ENCODE measurements around the gene REG1B.
"Not testable (repeated sequence)": the region's sequence is repeated elsewhere in the genome, so short reads cannot be mapped to it uniquely, and the experiment has no call there.

The REG1B gene

GRCh38 chr2:79084495-79085135 is 3.2 kb downstream of the REG1B start:
- H3K4me3 ChIP-seq (ENCODE audit: low read depth in 1 of 2, low read length in 1 of 2): no peak overlapping the region
- no peak overlapping the region for H3K27ac ChIP-seq
- no peaks in the 10 kb centered on the region for H3K27me3 ChIP-seq
- no peak for TF ChIP-seq CTCF (IDR thresholded peaks at IDR 0.05)
- H3K36me3 ChIP-seq: no peaks in the 10 kb centered on the region
- no peaks in the 10 kb centered on the region for H3K4me1 ChIP-seq (ENCODE audit: control insufficient read depth in 1 of 2, insufficient read depth in 1 of 2, low read depth in 1 of 2, low read length in 1 of 2)
- H3K9me3 ChIP-seq: no peaks in the 10 kb centered on the region

- Histone ChIP-seq H3K27me3 (no peaks in the 10 kb centered on the region), H3K4me3 (ENCODE audit: low read depth in 1 of 2, low read length in 1 of 2) (no peak overlapping the region), H3K9me3 (no peaks in the 10 kb centered on the region), H3K27ac (no peak overlapping the region), H3K4me1 (ENCODE audit: control insufficient read depth in 1 of 2, insufficient read depth in 1 of 2, low read depth in 1 of 2, low read length in 1 of 2) (no peaks in the 10 kb centered on the region), H3K36me3 (no peaks in the 10 kb centered on the region)
- TF ChIP-seq CTCF (IDR thresholded peaks at IDR 0.05): no peak
Measured at GRCh38 chr2:79083597-79084251, 4.1 kb downstream of the REG1B start.

GRCh38 chr2:79082987-79083386 is 4.8 kb downstream of the REG1B start:
- Histone ChIP-seq H3K27ac (no peak overlapping the region), H3K4me3 (ENCODE audit: low read depth in 1 of 2, low read length in 1 of 2) (no peak overlapping the region), H3K4me1 (ENCODE audit: control insufficient read depth in 1 of 2, insufficient read depth in 1 of 2, low read depth in 1 of 2, low read length in 1 of 2) (no peaks in the 10 kb centered on the region), H3K9me3 (no peaks in the 10 kb centered on the region), H3K27me3 (no peaks in the 10 kb centered on the region), H3K36me3 (no peaks in the 10 kb centered on the region)
- TF ChIP-seq CTCF (IDR thresholded peaks at IDR 0.05): no peak

DNA sequence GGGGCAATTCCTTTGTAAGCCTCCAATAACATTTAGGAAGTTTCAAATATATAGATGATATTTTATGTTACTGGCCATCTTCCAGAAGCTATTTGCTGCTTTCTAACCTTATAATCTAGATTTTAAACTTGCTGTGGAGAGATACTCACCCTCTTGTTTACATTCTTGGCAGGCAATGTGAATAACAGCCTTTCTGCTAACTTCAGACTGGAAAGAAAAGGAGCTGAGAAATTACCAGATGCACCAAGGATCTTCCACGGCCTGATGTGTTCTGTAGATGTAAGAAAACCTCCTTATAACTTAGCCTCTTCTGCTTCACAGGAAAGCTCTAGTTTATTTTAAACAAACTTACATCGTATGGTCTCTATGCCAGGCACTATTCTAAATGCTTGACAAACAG is 16.7 kb downstream of the REG1B start:
- TF ChIP-seq CTCF (IDR thresholded peaks at IDR 0.05): no peak

DNA sequence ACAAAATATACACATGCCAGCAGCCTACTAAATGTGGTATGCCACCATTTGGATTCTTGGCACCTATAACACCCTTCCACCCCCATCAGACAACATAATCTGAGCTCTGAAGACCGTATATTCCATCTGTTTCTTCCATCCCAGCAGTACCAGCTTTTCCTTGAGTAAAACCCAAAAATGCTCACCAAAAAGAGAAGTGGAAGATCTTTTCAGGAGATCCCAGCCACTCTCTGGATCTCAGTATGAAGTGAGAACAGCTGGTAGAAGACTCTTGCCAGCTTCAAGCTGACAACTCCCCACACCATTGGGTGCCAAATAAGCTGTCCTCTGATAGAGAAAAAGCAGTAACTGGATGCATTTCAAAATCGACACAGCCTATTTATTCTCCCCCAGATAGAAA is 22.6 kb downstream of the REG1B start:
- no peak for TF ChIP-seq CTCF (IDR thresholded peaks at IDR 0.05)
- H3K27ac ChIP-seq: no peak overlapping the region
- H3K9me3 ChIP-seq: no peaks in the 10 kb centered on the region
- no peaks in the 10 kb centered on the region for H3K27me3 ChIP-seq
- H3K4me3 ChIP-seq (ENCODE audit: low read depth in 1 of 2, low read length in 1 of 2): no peak overlapping the region
- no peaks in the 10 kb centered on the region for H3K36me3 ChIP-seq
- H3K4me1 ChIP-seq (ENCODE audit: control insufficient read depth in 1 of 2, insufficient read depth in 1 of 2, low read depth in 1 of 2, low read length in 1 of 2): no peaks in the 10 kb centered on the region

More for the DNA sequence above, 16.7 kb downstream of the REG1B start:
- Histone ChIP-seq H3K36me3 (no peaks in the 10 kb centered on the region), H3K27ac (no peak overlapping the region), H3K4me1 (ENCODE audit: control insufficient read depth in 1 of 2, insufficient read depth in 1 of 2, low read depth in 1 of 2, low read length in 1 of 2) (no peaks in the 10 kb centered on the region), H3K4me3 (ENCODE audit: low read depth in 1 of 2, low read length in 1 of 2) (no peak overlapping the region), H3K9me3 (no peaks in the 10 kb centered on the region), H3K27me3 (no peaks in the 10 kb centered on the region)

GRCh38 chr2:79054769-79055168 is 33.0 kb downstream of the REG1B start:
- not testable (repeated sequence) for H3K36me3 ChIP-seq; H3K9me3 ChIP-seq; H3K4me1 ChIP-seq (ENCODE audit: control insufficient read depth in 1 of 2, insufficient read depth in 1 of 2, low read depth in 1 of 2, low read length in 1 of 2); H3K27me3 ChIP-seq; H3K4me3 ChIP-seq (ENCODE audit: low read depth in 1 of 2, low read length in 1 of 2); H3K27ac ChIP-seq

DNA sequence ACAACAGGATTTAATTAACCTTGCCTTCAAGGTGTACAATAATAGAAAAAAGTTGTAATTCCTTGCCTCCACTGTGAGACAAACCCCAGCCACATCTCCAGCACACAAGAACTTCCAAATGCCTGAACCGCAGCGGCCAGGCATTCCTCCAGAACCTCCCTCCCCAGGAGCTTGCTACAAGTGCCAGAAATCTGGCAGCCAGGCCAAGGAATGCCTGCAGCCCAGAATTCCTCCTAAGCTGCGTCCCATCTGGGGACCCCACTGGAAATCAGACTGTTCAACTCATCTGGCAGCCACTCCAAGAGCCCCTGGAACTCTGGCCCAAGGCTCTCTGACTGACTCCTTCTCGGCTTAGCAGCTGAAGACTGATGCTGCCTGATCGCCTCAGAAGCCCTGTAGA is 34.3 kb downstream of the REG1B start:
- not testable (repeated sequence) for H3K36me3 ChIP-seq; H3K4me3 ChIP-seq (ENCODE audit: low read depth in 1 of 2, low read length in 1 of 2); H3K27ac ChIP-seq; H3K4me1 ChIP-seq (ENCODE audit: control insufficient read depth in 1 of 2, insufficient read depth in 1 of 2, low read depth in 1 of 2, low read length in 1 of 2); H3K27me3 ChIP-seq; H3K9me3 ChIP-seq
